GM23248 (cell line): ENCODE data around the gene TXN2. TPM values are rescaled to one million over a fixed set of nuclear protein-coding genes. Genes with fewer than 3 reads are reported as not detected.

Source experiments
- DNase-seq: peaks from one replicate; pipeline ENCODE4 v3.0.0-alpha.2; 2015
- H2AFZ ChIP-seq: fragments of 200-600 bp; sonication (generic); 2 replicates; pipeline ENCODE4 v1.6.1; 2016; ENCODE audit warnings: antibody characterized with exemption
- H3F3A ChIP-seq: fragments of 200-600 bp; sonication (generic); 2 replicates; pipeline ENCODE4 v1.6.1; 2016; ENCODE audit warnings: mild to moderate bottlenecking, antibody characterized with exemption, mixed run types; ENCODE audit not compliant: insufficient read depth
- H3K27ac ChIP-seq: fragments of 200-600 bp; sonication (generic); 2 replicates; pipeline ENCODE4 v1.5.1; 2016; ENCODE audit warnings: mild to moderate bottlenecking
- H3K27me3 ChIP-seq: fragments of 200-600 bp; sonication (generic); replicated peaks from 2 replicates; pipeline ENCODE4 v1.6.1; 2016; ENCODE audit warnings: mild to moderate bottlenecking; ENCODE audit not compliant: insufficient read depth
- H3K36me3 ChIP-seq: fragments of 200-600 bp; sonication (generic); 2 replicates; pipeline ENCODE4 v1.6.1; 2016; ENCODE audit warnings: low read depth, mild to moderate bottlenecking
- H3K4me1 ChIP-seq: fragments of 200-600 bp; sonication (generic); 2 replicates; pipeline ENCODE4 v1.6.1; 2016; ENCODE audit warnings: mild to moderate bottlenecking; ENCODE audit not compliant: insufficient read depth
- H3K4me2 ChIP-seq: fragments of 200-600 bp; sonication (generic); one replicate; pipeline ENCODE4 v1.6.1; 2016; ENCODE audit warnings: mild to moderate bottlenecking; ENCODE audit not compliant: unreplicated experiment
- H3K4me3 ChIP-seq: fragments of 200-600 bp; sonication (generic); 2 replicates; pipeline ENCODE4 v1.5.1; 2016; ENCODE audit warnings: mild to moderate bottlenecking
- H3K79me2 ChIP-seq: fragments of 200-600 bp; sonication (generic); 2 replicates; pipeline ENCODE4 v1.6.1; 2016; ENCODE audit warnings: mild to moderate bottlenecking; ENCODE audit not compliant: insufficient read depth
- H3K9ac ChIP-seq: fragments of 200-600 bp; sonication (generic); 2 replicates; pipeline ENCODE4 v1.6.1; 2016; ENCODE audit warnings: mild to moderate bottlenecking
- H3K9me2 ChIP-seq: fragments of 200-600 bp; sonication (generic); 2 replicates; pipeline ENCODE4 v1.6.1; 2016; ENCODE audit warnings: mixed run types, mild to moderate bottlenecking, moderate library complexity; ENCODE audit not compliant: insufficient read depth
- H3K9me3 ChIP-seq: fragments of 200-600 bp; sonication (generic); one replicate; pipeline ENCODE4 v1.6.1; 2017; ENCODE audit warnings: low read depth
- H4K20me1 ChIP-seq: fragments of 200-600 bp; sonication (generic); 2 replicates; pipeline ENCODE4 v1.6.0; 2016; ENCODE audit not compliant: insufficient read depth
- EZH2 ChIP-seq: fragments of 200-600 bp; sonication (generic); IDR thresholded peaks from 2 replicates; pipeline ENCODE4 v1.6.1; 2018; ENCODE audit warnings: antibody characterized with exemption, mild to moderate bottlenecking; ENCODE audit not compliant: insufficient read depth, poor library complexity, severe bottlenecking
- EZH2phosphoT487 ChIP-seq: fragments of 200-600 bp; sonication (generic); IDR thresholded peaks from 2 replicates; pipeline ENCODE4 v1.6.1; 2018; ENCODE audit warnings: antibody characterized with exemption, moderate library complexity, mild to moderate bottlenecking, low read depth; ENCODE audit not compliant: insufficient read depth
- WGBS, 2 experiments: methylation state at CpG; one replicate each; pipeline ENCODE4 v1.1.6; 2015 to 2017; ENCODE audit warnings: low lambda C conversion rate in 2 of 2, low coverage in 1 of 2; ENCODE audit errors: missing lambda C conversion rate in 2 of 2; 5-methylcytosine and 5-hydroxymethylcytosine counted together
- in situ Hi-C: fragments of 300-500 bp; cut with MboI; formaldehyde crosslinking; loops from 2 replicates; pipeline ENCODE4 v1.15.0; 2020
- polyA plus RNA-seq: library from polyadenylated mRNA; unstranded; fragments of >200 nt; fragmentation: Nextera tagmentation; extraction: Ambion mirVana; gene quantifications from 2 replicates; pipeline ENCODE4 v1.2.1, GENCODE V29; 2016
- small RNA-seq: library from RNA; depleted of rRNA; stranded (forward); fragments of <200 nt; gene quantifications from one replicate; pipeline ENCODE3, GENCODE V24; 2014; ENCODE audit warnings: low read depth, low replicate concordance
- total RNA-seq: library from RNA; depleted of rRNA; stranded (reverse); fragments of >200 nt; shearing (Covaris generic); gene quantifications from 2 replicates; pipeline ENCODE4 v1.2.3, GENCODE V29; 2014; rRNA removed

The TXN2 gene
- total and polyA plus RNA-seq, 2 experiments from 2014 or later = 24.0 to 104 TPM

DNA sequence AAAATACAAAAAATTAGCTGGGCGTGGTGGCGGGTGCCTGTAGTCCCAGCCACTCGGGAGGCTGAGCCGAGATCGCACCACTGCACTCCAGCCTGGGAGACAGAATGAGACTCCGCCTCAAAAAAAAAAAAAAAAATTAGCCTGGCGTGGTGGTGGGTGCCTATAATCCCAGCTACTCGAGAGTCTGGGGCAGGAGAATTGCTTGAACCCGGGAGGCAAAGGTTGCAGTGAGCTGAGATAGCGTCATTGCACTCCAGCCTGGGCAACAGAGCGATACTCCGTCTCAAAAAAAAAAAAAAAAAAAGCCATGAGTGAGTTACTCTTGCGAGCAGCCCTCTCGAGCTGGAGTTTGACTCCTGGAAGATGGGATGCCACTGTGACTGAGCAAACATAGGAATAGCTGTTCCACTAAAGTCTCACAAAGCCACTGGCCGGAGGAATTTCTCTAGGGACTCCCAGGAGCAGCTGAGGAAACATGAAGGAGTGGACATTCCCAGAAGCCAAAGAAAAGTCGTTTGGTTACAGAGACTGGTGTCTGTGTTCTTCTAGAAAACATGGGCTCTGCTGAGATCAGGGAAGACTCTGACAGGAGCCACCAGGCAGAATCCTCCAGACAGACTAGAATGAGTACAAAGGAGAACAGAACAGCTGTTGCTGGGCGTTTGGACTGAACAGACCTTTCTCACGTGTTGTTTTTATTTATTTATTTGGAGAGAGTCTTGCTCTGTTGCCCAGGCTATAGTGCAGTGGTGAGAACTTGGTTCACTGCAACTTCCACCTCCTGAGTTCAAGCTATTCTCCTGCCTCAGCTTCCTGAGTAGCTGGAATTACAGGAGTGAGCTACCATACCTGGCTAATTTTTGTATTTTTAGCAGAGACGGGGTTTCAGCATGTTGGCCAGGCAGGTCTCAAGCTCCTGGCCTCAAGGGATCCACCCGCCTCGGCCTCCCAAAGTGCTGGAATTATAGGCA, 61.2 kb downstream of the TXN2 start:
- DNase-seq = peak; percentile 19
- Histone ChIP-seq H3K36me3 (no peaks in the 10 kb centered on the region), H3K4me1 (peaks cover 24% of the 10 kb centered on the region), H2AFZ (peak overlapping the region; percentile 74), H3K4me2 (no peak overlapping the region), H3K27me3 (no peaks in the 10 kb centered on the region), H3K9me2 (no peaks in the 10 kb centered on the region), H3K4me3 (no peak overlapping the region), H3K9ac (no peak overlapping the region), H3K79me2 (no peaks in the 10 kb centered on the region), H3K27ac (no peak overlapping the region), H3F3A (peaks cover 11% of the 10 kb centered on the region; the same call in 1 of the 2 replicates), H3K9me3 (no peaks in the 10 kb centered on the region), H4K20me1 (no peaks in the 10 kb centered on the region)
- in situ Hi-C loops = no loop called here
- TF ChIP-seq EZH2 (no peak), EZH2phosphoT487 (no peak)
- 53 to 57% methylated on average over 20 to 21 of the region's 21 CpGs for WGBS, 2 experiments

DNA sequence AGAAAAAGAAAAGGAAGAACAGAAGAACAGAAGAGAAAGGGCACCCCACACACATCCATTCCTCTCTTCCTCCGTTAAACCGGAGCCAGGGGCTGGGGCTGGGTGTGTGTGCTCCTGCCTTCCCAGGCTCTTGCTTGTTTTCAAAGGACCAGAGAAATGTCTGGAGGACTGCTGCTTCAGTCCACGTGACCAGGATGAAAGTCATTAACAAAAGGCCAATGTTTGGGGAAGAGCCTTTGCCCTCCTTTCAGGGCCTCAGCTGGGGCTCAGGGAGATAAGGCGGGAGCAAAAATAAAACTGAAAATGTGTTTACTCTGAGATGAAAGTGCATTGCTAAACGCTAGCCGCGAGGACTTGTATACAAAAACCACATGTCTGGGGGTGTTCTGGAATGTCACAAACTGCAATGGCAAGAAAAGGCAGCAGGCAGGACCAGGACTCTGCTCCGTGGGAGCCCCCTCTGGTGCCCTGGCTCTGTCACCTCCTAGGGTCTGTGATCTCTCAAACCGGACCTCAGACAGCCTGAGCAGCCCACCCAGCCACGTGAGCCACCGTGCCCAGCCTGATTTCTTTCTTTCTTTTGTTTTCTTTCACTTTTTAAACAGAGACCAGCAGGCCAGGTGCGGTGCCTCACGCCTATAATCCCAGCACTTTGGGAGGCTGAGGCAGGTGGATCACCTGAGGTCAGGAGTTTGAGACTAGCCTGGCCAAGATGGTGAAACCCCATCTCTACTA, 62.1 kb downstream of the TXN2 start:
- peaks cover 24% of the 10 kb centered on the region for H3K4me1 ChIP-seq
- peak; percentile 52 for DNase-seq
- H4K20me1 ChIP-seq = no peaks in the 10 kb centered on the region
- no peaks in the 10 kb centered on the region for H3K9me3 ChIP-seq
- H3K27ac ChIP-seq = no peak overlapping the region
- no peak for TF ChIP-seq EZH2phosphoT487
- no peak for TF ChIP-seq EZH2
- no peaks in the 10 kb centered on the region for H3K27me3 ChIP-seq
- peak overlapping the region; percentile 79 for H3K4me2 ChIP-seq
- no peaks in the 10 kb centered on the region for H3K9me2 ChIP-seq
- H3F3A ChIP-seq = peaks cover 11% of the 10 kb centered on the region; the same call in 1 of the 2 replicates
- 25 to 27% methylated on average over 13 of the region's 13 CpGs for WGBS, 2 experiments
- peak overlapping the region; percentile 75 for H2AFZ ChIP-seq
- H3K9ac ChIP-seq = peak overlapping the region; percentile 20; the same call in 1 of the 2 replicates
- no peaks in the 10 kb centered on the region for H3K79me2 ChIP-seq
- H3K36me3 ChIP-seq = no peaks in the 10 kb centered on the region
- in situ Hi-C loops = no loop called here
- peak overlapping the region; percentile 27 for H3K4me3 ChIP-seq

DNA sequence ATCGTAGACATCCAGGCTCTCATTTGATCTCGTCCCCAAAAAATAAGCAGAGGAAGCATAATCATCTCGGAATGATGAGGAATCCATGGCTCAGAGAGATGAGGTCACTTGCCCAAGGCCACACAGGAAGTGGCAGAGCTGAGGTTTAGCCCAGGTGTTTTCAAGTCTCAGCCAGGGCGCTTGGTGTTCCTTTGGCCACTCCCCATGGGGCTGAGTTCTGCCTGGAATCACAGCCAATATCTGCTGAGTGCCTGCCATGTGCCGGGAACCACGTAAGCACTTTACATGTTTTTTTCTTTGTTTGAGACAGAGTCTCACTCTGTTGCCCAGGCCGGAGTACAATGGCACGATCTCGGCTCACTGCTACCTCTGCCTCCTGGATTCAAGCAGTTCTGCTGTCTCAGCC, 64.2 kb downstream of the TXN2 start:
- DNase-seq = peak; percentile 76
- H3K9ac ChIP-seq = 0 out of 2 replicates have a peak overlapping the region, but pooled peaks have one; percentile 19
- no peak overlapping the region for H3K4me3 ChIP-seq
- H3K4me1 ChIP-seq = peaks cover 24% of the 10 kb centered on the region
- 36 to 39% methylated on average over 9 of the region's 9 CpGs for WGBS, 2 experiments
- peaks cover 11% of the 10 kb centered on the region; the same call in 1 of the 2 replicates for H3F3A ChIP-seq
- H3K9me2 ChIP-seq = no peaks in the 10 kb centered on the region
- no peaks in the 10 kb centered on the region for H3K9me3 ChIP-seq
- H4K20me1 ChIP-seq = no peaks in the 10 kb centered on the region
- H3K27me3 ChIP-seq = no peaks in the 10 kb centered on the region
- TF ChIP-seq EZH2 (no peak), EZH2phosphoT487 (no peak)
- H3K27ac ChIP-seq = peak overlapping the region; percentile 41
- no peaks in the 10 kb centered on the region for H3K79me2 ChIP-seq
- H3K36me3 ChIP-seq = no peaks in the 10 kb centered on the region
- H3K4me2 ChIP-seq = peak overlapping the region; percentile 47
- peak overlapping the region; percentile 76 for H2AFZ ChIP-seq
- in situ Hi-C loops = no loop called here

Small RNAs within 50 kb of the gene (small RNA-seq; reads per million reads assigned to genes)
- not detected for gene RF00019

Other genes starting within 250 kb of the TXN2 start
- 37.7 and 43.8 TPM in 2 replicates for gene APOL2, start 242.1 kb downstream of the TXN2 start, total RNA-seq
- 28.4 and 31.6 TPM in 2 replicates for gene APOL2, start 242.1 kb downstream of the TXN2 start, polyA plus RNA-seq
- 8.3 and 8.6 TPM in 2 replicates for gene APOL1, start 228.5 kb downstream of the TXN2 start, total RNA-seq
- gene APOL1, start 228.5 kb downstream of the TXN2 start, polyA plus RNA-seq = 12.8 and 14.2 TPM in 2 replicates
- 420 and 453 TPM in 2 replicates for gene MYH9, start 93.7 kb downstream of the TXN2 start, total RNA-seq
- 282 and 287 TPM in 2 replicates for gene MYH9, start 93.7 kb downstream of the TXN2 start, polyA plus RNA-seq
- 4.2 and 4.4 TPM in 2 replicates for gene FOXRED2, start 25.4 kb upstream of the TXN2 start, total RNA-seq
- 5.0 and 6.5 TPM in 2 replicates for gene FOXRED2, start 25.4 kb upstream of the TXN2 start, polyA plus RNA-seq
- gene EIF3D, start 47.5 kb upstream of the TXN2 start, total RNA-seq = 310 and 377 TPM in 2 replicates
- gene EIF3D, start 47.5 kb upstream of the TXN2 start, polyA plus RNA-seq = 122 and 129 TPM in 2 replicates
- gene CACNG2, start 222.1 kb upstream of the TXN2 start, total RNA-seq = not detected in 2 replicates
- not detected in 2 replicates for gene CACNG2, start 222.1 kb upstream of the TXN2 start, polyA plus RNA-seq